Heart left ventricle (tissue), 16 donors: ENCODE data around the gene BMP5. TPM values are rescaled to one million over a fixed set of nuclear protein-coding genes. Genes with fewer than 3 reads are reported as not detected.

Experiments used
- ATAC-seq, 4 donors: fragments of 200-7000 bp; cut with Tn5 transposase; one replicate each; pipeline ENCODE4 v1.9.1; 2020 to 2022; ENCODE audit warnings: moderate library complexity in 4 of 4, mild to moderate bottlenecking in 3 of 4, moderate number of reproducible peaks in 1 of 4
- DNase-seq, 5 donors: peaks; one replicate each; pipeline ENCODE4 v3.0.0-alpha.2; 2020
- H3K27ac ChIP-seq, 12 donors: fragments of 200-600 bp; sonication (generic) in 4 of 12; one replicate each; pipeline versions ENCODE4 v1.5.0 to v1.8.0; 2016 to 2022; ENCODE audit warnings: mild to moderate bottlenecking in 2 of 12
- H3K27me3 ChIP-seq, 9 donors: fragments of 200-600 bp; sonication (generic) in 2 of 9; one replicate each; pipeline versions ENCODE4 v1.5.1 to v1.8.0; 2016 to 2022; ENCODE audit warnings: mild to moderate bottlenecking in 3 of 9
- H3K36me3 ChIP-seq, 9 donors: fragments of 200-600 bp; sonication (generic) in 2 of 9; one replicate each; pipeline versions ENCODE4 v1.5.0 to v1.8.0; 2018 to 2022; ENCODE audit warnings: mild to moderate bottlenecking in 2 of 9
- H3K4me1 ChIP-seq, 12 donors: fragments of 200-600 bp; sonication (generic) in 4 of 12; one replicate each; pipeline versions ENCODE4 v1.5.0 to v1.8.0; 2016 to 2022; ENCODE audit warnings: mild to moderate bottlenecking in 3 of 12
- H3K4me3 ChIP-seq, 12 donors: fragments of 200-600 bp; sonication (generic) in 4 of 12; one replicate each; pipeline versions ENCODE4 v1.5.0 to v1.8.0; 2017 to 2022; ENCODE audit warnings: mild to moderate bottlenecking in 9 of 12, moderate library complexity in 4 of 12
- H3K9me3 ChIP-seq, 12 donors: fragments of 200-600 bp; sonication (generic) in 4 of 12; one replicate each; pipeline versions ENCODE4 v1.5.0 to v1.8.0; 2016 to 2022; ENCODE audit warnings: mild to moderate bottlenecking in 1 of 12
- CTCF ChIP-seq, 12 donors: fragments of 200-600 bp; sonication (generic) in 4 of 12; IDR thresholded peaks; one replicate each; pipeline versions ENCODE4 v1.5.0 to v1.8.0; 2018 to 2022; ENCODE audit warnings: antibody characterized with exemption in 12 of 12, mild to moderate bottlenecking in 5 of 12
- POLR2A ChIP-seq, 2 donors: fragments of 450-650 bp; IDR thresholded peaks; one replicate each; pipeline ENCODE4 v1.6.1; 2017; ENCODE audit warnings: antibody characterized with exemption in 2 of 2, mild to moderate bottlenecking in 2 of 2, moderate library complexity in 2 of 2
- WGBS, 4 donors: extraction: QIAGEN DNeasy Blood & Tissue Kit in 2 of 4; methylation state at CpG; one replicate each; pipeline versions ENCODE4 v1.1.5 to v1.1.7; 2013 to 2018; 5-methylcytosine and 5-hydroxymethylcytosine counted together
- intact Hi-C, 10 donors: fragments of 100-400 bp; cut with DNase I; formaldehyde crosslinking; loops; one replicate each; pipeline versions ENCODE4 v1.11.1 to v1.14.2; 2022
- polyA plus RNA-seq, 2 donors: library from polyadenylated mRNA; stranded (reverse); fragments of 200-250 nt; gene quantifications; one replicate each; pipeline ENCODE4 v1.2.3, GENCODE V29; 2013
- total RNA-seq, 9 donors: library from RNA; depleted of rRNA in 2 of 9; stranded (reverse); fragments of >200 nt in 2 of 9; fragmentation: NEBNext Ultra II Directional in 3 of 9; extraction: Animal tissue kit (Norgen Biotek cat#: 25700) in 3 of 9; gene quantifications; one replicate each; pipeline versions ENCODE4 v1.1.0 to v1.2.4, GENCODE V29; 2016 to 2023
- donor health status: ischemic (EF 13 %, LVEDD 7.1; RV severe dilation, severe dysfunction).
- donor health status: healthy with polysubstance abuse.
- donor health status: DM: no; HTN: yes; CAD: no.
- donor health status: DM: no; HTN: no; CAD: no.
- donor health status: ischemic (EF 25% LVEDD 6.9; RV normal size, moderate dysfunction).
- donor health status: ischemic (EF 25% LVEDD 5.7; RV mildly dilated, moderate dysfunction).
- donor health status: healthy.
- donor health status: DM: yes; HTN: yes; CAD: no.
- donor health status: ischemic (EF 35%, LVEDD 5.7; RV mildly dilated, moderate dysfunction).
- donor health status: nonischemic (EF 11% LVEDD 7.7; RV severe dilation, severe dysfunction).
- donor health status: DM: yes; HTN: yes; CAD: no.
- donor health status: PGD.
- donor health status: ischemic (EF 29% LVEDD 5.4; RV normal size, mild dysfunction).
- donor health status: nonischemic (EF 23%, LVEDD 6.1; RV moderate dilation, normal function).

Gene BMP5
- total and polyA plus RNA-seq, 11 donors: 0.86 to 5.8 (median 2.2) TPM

- no peaks in the 10 kb centered on the region for H3K36me3 ChIP-seq
- no peak for ATAC-seq
- H3K4me1 ChIP-seq: no peaks in the 10 kb centered on the region
- H3K9me3 ChIP-seq: peaks cover 0 to 4% (median 0%) of the 10 kb centered on the region in 12 donors
- TF ChIP-seq CTCF (IDR thresholded peaks at IDR 0.05) (no peak), POLR2A (IDR thresholded peaks at IDR 0.05) (no peak)
- DNase-seq: no peak
- no peak overlapping the region for H3K4me3 ChIP-seq
- H3K27me3 ChIP-seq: no peaks in the 10 kb centered on the region
- H3K27ac ChIP-seq: no peak overlapping the region
- intact Hi-C loops: loop anchor here in 1 of 10 donors (2.0 kb wide), 1 partner anchor 18 kb away; no protein-coding TSS in a partner anchor
Observed at GRCh38 chr6:55839080-55839479, 36.3 kb downstream of the BMP5 start.

- WGBS, 4 donors: 41 to 61% (median 47%) methylated on average over 4 of the region's 4 CpGs
- H3K9me3 ChIP-seq: peaks cover 0 to 4% (median 0%) of the 10 kb centered on the region in 12 donors
- peak overlapping the region in 4 of 12 donors; percentile 7 to 39 (median 38) for H3K27ac ChIP-seq
- TF ChIP-seq CTCF (IDR thresholded peaks at IDR 0.05) (no peak), POLR2A (IDR thresholded peaks at IDR 0.05) (no peak)
- H3K27me3 ChIP-seq: no peaks in the 10 kb centered on the region
- no peaks in the 10 kb centered on the region for H3K36me3 ChIP-seq
- peak overlapping the region in 1 of 12 donors; percentile 19 for H3K4me3 ChIP-seq
- no peaks in the 10 kb centered on the region for H3K4me1 ChIP-seq
- ATAC-seq (peak in 1 of 4 donors; percentile 55), DNase-seq (peak in 2 of 5 donors; percentile 18 to 31)
- intact Hi-C loops: no loop called here
Observed at GRCh38 chr6:55836945-55837344, 38.4 kb downstream of the BMP5 start.

- no peaks in the 10 kb centered on the region for H3K4me1 ChIP-seq
- peak overlapping the region in 4 of 12 donors; percentile 7 to 39 (median 38) for H3K27ac ChIP-seq
- no peaks in the 10 kb centered on the region for H3K27me3 ChIP-seq
- H3K4me3 ChIP-seq: peak overlapping the region in 1 of 12 donors; percentile 19
- TF ChIP-seq POLR2A (IDR thresholded peaks at IDR 0.05) (no peak), CTCF (IDR thresholded peaks at IDR 0.05) (no peak)
- intact Hi-C loops: no loop called here
- peak; percentile 58 to 77 (median 70) for ATAC-seq
- peaks cover 0 to 4% (median 0%) of the 10 kb centered on the region in 12 donors for H3K9me3 ChIP-seq
- DNase-seq: peak in 1 of 5 donors; percentile 11
- H3K36me3 ChIP-seq: no peaks in the 10 kb centered on the region
- 12 to 21% (median 16%) methylated on average over 3 of the region's 3 CpGs for WGBS, 4 donors
Observed at GRCh38 chr6:55836481-55836880, 38.9 kb downstream of the BMP5 start.

- intact Hi-C loops: no loop called here
- 72 to 83% (median 80%) methylated on average over 1 of the region's 1 CpG for WGBS, 4 donors
Observed at GRCh38 chr6:55835220-55835619, 40.2 kb downstream of the BMP5 start.

More at GRCh38 chr6:55835220-55835619, 40.2 kb downstream of the BMP5 start:
- DNase-seq (no peak), ATAC-seq (no peak)
- peaks cover 0 to 4% (median 0%) of the 10 kb centered on the region in 12 donors for H3K9me3 ChIP-seq
- H3K27me3 ChIP-seq: no peaks in the 10 kb centered on the region
- H3K27ac ChIP-seq: no peak overlapping the region
- TF ChIP-seq POLR2A (IDR thresholded peaks at IDR 0.05) (no peak), CTCF (IDR thresholded peaks at IDR 0.05) (no peak)
- H3K36me3 ChIP-seq: no peaks in the 10 kb centered on the region
- no peak overlapping the region for H3K4me3 ChIP-seq
- no peaks in the 10 kb centered on the region for H3K4me1 ChIP-seq
